Immature natural killer cell (primary cell): ENCODE measurements around the gene MVB12B. TPM values are rescaled to one million over a fixed set of nuclear protein-coding genes. Genes with fewer than 3 reads are reported as not detected.

Source experiments
- DNase-seq, 3 donors: peaks; one replicate each; pipeline ENCODE4 v3.0.0; 2022; ENCODE audit warnings: mixed read lengths in 1 of 3
- H3K27ac Mint-ChIP-seq, 6 donors: one replicate each; pipeline ENCODE4 v1.8.0; 2020; ENCODE audit warnings: mixed read lengths in 6 of 6, mild to moderate bottlenecking in 5 of 6, inconsistent platforms in 4 of 6, moderate library complexity in 3 of 6
- H3K27me3 Mint-ChIP-seq, 3 donors: one replicate each; pipeline ENCODE4 v1.8.0; 2020 to 2021; ENCODE audit warnings: low read depth in 3 of 3, mild to moderate bottlenecking in 3 of 3, mixed read lengths in 3 of 3, moderate library complexity in 3 of 3, inconsistent platforms in 1 of 3
- H3K36me3 Mint-ChIP-seq, 3 donors: one replicate each; pipeline ENCODE4 v1.8.0; 2020; ENCODE audit warnings: mixed read lengths in 3 of 3, inconsistent platforms in 2 of 3, mild to moderate bottlenecking in 2 of 3
- H3K4me1 Mint-ChIP-seq, 2 donors: one replicate each; pipeline ENCODE4 v1.8.0; 2020; ENCODE audit warnings: inconsistent platforms in 2 of 2, mild to moderate bottlenecking in 2 of 2, mixed read lengths in 2 of 2, moderate library complexity in 1 of 2
- H3K4me3 Mint-ChIP-seq, 5 donors: one replicate each; pipeline ENCODE4 v1.8.0; 2020; ENCODE audit warnings: mild to moderate bottlenecking in 5 of 5, mixed read lengths in 5 of 5, inconsistent platforms in 3 of 5, moderate library complexity in 3 of 5
- H3K9me3 Mint-ChIP-seq, 6 donors: one replicate each; pipeline ENCODE4 v1.8.0; 2020; ENCODE audit warnings: mild to moderate bottlenecking in 6 of 6, mixed read lengths in 6 of 6, inconsistent platforms in 4 of 6, moderate library complexity in 3 of 6
- polyA plus RNA-seq, 3 donors: library from polyadenylated mRNA; unstranded; fragments of 300-500 nt; fragmentation: Illumina TruSeq; gene quantifications; one replicate each; pipeline ENCODE4 v1.2.3, GENCODE V29; 2021

The MVB12B gene
- polyA plus RNA-seq, 3 donors from 2014 or later, result 0.54 to 1.2 TPM; not detected in 1

- Mint-ChIP-seq H3K4me1 (no peaks in the 10 kb centered on the region), H3K27me3 (peaks cover 0 to 9% (median 6%) of the 10 kb centered on the region in 3 donors), H3K27ac (no peak overlapping the region), H3K4me3 (no peak overlapping the region), H3K36me3 (peaks cover 0 to 10% (median 7%) of the 10 kb centered on the region in 3 donors), H3K9me3 (peaks cover 0 to 2% (median 0%) of the 10 kb centered on the region in 6 donors)
- DNase-seq, result no peak
These were observed 19.4 kb downstream of the MVB12B start for GRCh38 chr9:126346031-126346430.

GRCh38 chr9:126347093-126347492 lies 20.5 kb downstream of the MVB12B start:
- Mint-ChIP-seq H3K27ac (no peak overlapping the region), H3K36me3 (peaks cover 0 to 13% (median 10%) of the 10 kb centered on the region in 3 donors), H3K4me1 (no peaks in the 10 kb centered on the region), H3K27me3 (peaks cover 0 to 9% (median 6%) of the 10 kb centered on the region in 3 donors), H3K4me3 (no peak overlapping the region), H3K9me3 (peaks cover 0 to 6% (median under 1%) of the 10 kb centered on the region in 6 donors)
- DNase-seq, result no peak

GRCh38 chr9:126347911-126348760 lies 21.5 kb downstream of the MVB12B start:
- Mint-ChIP-seq H3K27ac (no peak overlapping the region), H3K4me3 (no peak overlapping the region), H3K4me1 (no peaks in the 10 kb centered on the region), H3K9me3 (peaks cover 0 to 6% (median under 1%) of the 10 kb centered on the region in 6 donors), H3K36me3 (peaks cover 0 to 11% (median 10%) of the 10 kb centered on the region in 3 donors), H3K27me3 (peaks cover 0 to 8% (median 6%) of the 10 kb centered on the region in 3 donors)
- DNase-seq, result no peak

GRCh38 chr9:126348911-126349550 lies 22.4 kb downstream of the MVB12B start:
- DNase-seq, result no peak
- H3K36me3 Mint-ChIP-seq, result peaks cover 0 to 10% (median 9%) of the 10 kb centered on the region in 3 donors
- H3K4me1 Mint-ChIP-seq, result no peaks in the 10 kb centered on the region
- peaks cover 0 to 7% (median 6%) of the 10 kb centered on the region in 3 donors for H3K27me3 Mint-ChIP-seq
- H3K9me3 Mint-ChIP-seq, result peaks cover 0 to 6% (median under 1%) of the 10 kb centered on the region in 6 donors
- H3K4me3 Mint-ChIP-seq, result no peak overlapping the region
- H3K27ac Mint-ChIP-seq, result no peak overlapping the region

GRCh38 chr9:126354887-126355770 lies 28.5 kb downstream of the MVB12B start:
- H3K4me1 Mint-ChIP-seq, result no peaks in the 10 kb centered on the region
- H3K27ac Mint-ChIP-seq, result no peak overlapping the region
- no peak overlapping the region for H3K4me3 Mint-ChIP-seq
- peaks cover 4 to 13% (median 8%) of the 10 kb centered on the region in 3 donors for H3K36me3 Mint-ChIP-seq
- H3K9me3 Mint-ChIP-seq, result peaks cover 0 to 6% (median 4%) of the 10 kb centered on the region in 6 donors
- DNase-seq, result no peak
- peaks cover 3 to 6% (median 3%) of the 10 kb centered on the region in 3 donors for H3K27me3 Mint-ChIP-seq

- H3K4me1 Mint-ChIP-seq, result no peaks in the 10 kb centered on the region
- no peak overlapping the region for H3K4me3 Mint-ChIP-seq
- H3K27me3 Mint-ChIP-seq, result peaks cover 0 to 3% (median 2%) of the 10 kb centered on the region in 3 donors
- DNase-seq, result no peak
- peaks cover 1 to 23% (median 17%) of the 10 kb centered on the region in 6 donors for H3K9me3 Mint-ChIP-seq
- H3K27ac Mint-ChIP-seq, result no peak overlapping the region
- H3K36me3 Mint-ChIP-seq, result peaks cover 7 to 17% (median 11%) of the 10 kb centered on the region in 3 donors
These were observed 30.4 kb downstream of the MVB12B start for GRCh38 chr9:126357074-126357473.

- no peak overlapping the region for H3K27ac Mint-ChIP-seq
These were observed 33.4 kb downstream of the MVB12B start for GRCh38 chr9:126360073-126360472.

GRCh38 chr9:126361810-126362238 lies 35.2 kb downstream of the MVB12B start:
- Mint-ChIP-seq H3K4me1 (no peaks in the 10 kb centered on the region), H3K27ac (no peak overlapping the region), H3K9me3 (peaks cover 1 to 38% (median 28%) of the 10 kb centered on the region in 6 donors), H3K27me3 (peaks cover 2 to 4% (median 3%) of the 10 kb centered on the region in 3 donors), H3K4me3 (no peak overlapping the region), H3K36me3 (peaks cover 12 to 32% (median 24%) of the 10 kb centered on the region in 3 donors)
- DNase-seq, result no peak

More at GRCh38 chr9:126360073-126360472, 33.4 kb downstream of the MVB12B start:
- Mint-ChIP-seq H3K4me3 (no peak overlapping the region), H3K4me1 (no peaks in the 10 kb centered on the region), H3K9me3 (peaks cover 1 to 38% (median 26%) of the 10 kb centered on the region in 6 donors), H3K27me3 (peaks cover 2 to 3% (median 2%) of the 10 kb centered on the region in 3 donors), H3K36me3 (peaks cover 7 to 32% (median 24%) of the 10 kb centered on the region in 3 donors)
- no peak for DNase-seq

GRCh38 chr9:126363250-126363649 lies 36.6 kb downstream of the MVB12B start:
- peaks cover 12 to 32% (median 24%) of the 10 kb centered on the region in 3 donors for H3K36me3 Mint-ChIP-seq
- H3K4me3 Mint-ChIP-seq, result no peak overlapping the region

GRCh38 chr9:126363847-126364671 lies 37.4 kb downstream of the MVB12B start:
- Mint-ChIP-seq H3K4me1 (no peaks in the 10 kb centered on the region), H3K27ac (no peak overlapping the region), H3K9me3 (peaks cover 1 to 38% (median 28%) of the 10 kb centered on the region in 6 donors), H3K4me3 (no peak overlapping the region), H3K36me3 (peaks cover 12 to 32% (median 24%) of the 10 kb centered on the region in 3 donors), H3K27me3 (peaks cover 0 to 5% (median 4%) of the 10 kb centered on the region in 3 donors)
- DNase-seq, result no peak

More at GRCh38 chr9:126363250-126363649, 36.6 kb downstream of the MVB12B start:
- no peak for DNase-seq
- Mint-ChIP-seq H3K9me3 (peaks cover 1 to 38% (median 28%) of the 10 kb centered on the region in 6 donors), H3K4me1 (no peaks in the 10 kb centered on the region), H3K27ac (no peak overlapping the region), H3K27me3 (peaks cover 0 to 5% (median 4%) of the 10 kb centered on the region in 3 donors)

- no peak for DNase-seq
- H3K27me3 Mint-ChIP-seq, result peaks cover 0 to 5% (median 2%) of the 10 kb centered on the region in 3 donors
- no peak overlapping the region for H3K27ac Mint-ChIP-seq
- no peaks in the 10 kb centered on the region for H3K4me1 Mint-ChIP-seq
- H3K4me3 Mint-ChIP-seq, result no peak overlapping the region
- H3K9me3 Mint-ChIP-seq, result peaks cover 1 to 28% (median 21%) of the 10 kb centered on the region in 6 donors
- peaks cover 10 to 23% (median 18%) of the 10 kb centered on the region in 3 donors for H3K36me3 Mint-ChIP-seq
These were observed 39.2 kb downstream of the MVB12B start for GRCh38 chr9:126365780-126366179.

- peaks cover 0 to 5% (median 2%) of the 10 kb centered on the region in 3 donors for H3K27me3 Mint-ChIP-seq
- DNase-seq, result no peak
- no peaks in the 10 kb centered on the region for H3K4me1 Mint-ChIP-seq
- peaks cover 5 to 21% (median 17%) of the 10 kb centered on the region in 3 donors for H3K36me3 Mint-ChIP-seq
- no peak overlapping the region for H3K4me3 Mint-ChIP-seq
- no peak overlapping the region for H3K27ac Mint-ChIP-seq
- peaks cover 1 to 23% (median 16%) of the 10 kb centered on the region in 6 donors for H3K9me3 Mint-ChIP-seq
These were observed 39.9 kb downstream of the MVB12B start for GRCh38 chr9:126366366-126367011.
